GM21786 (cell line): ENCODE results near the gene OR1L6.

ENCODE experiments used
- ATAC-seq: cut with Tn5 transposase; IDR thresholded peaks from one replicate; pipeline ENCODE4 v1.9.1; 2021; ENCODE audit not compliant: unreplicated experiment

Gene OR1L6

DNA sequence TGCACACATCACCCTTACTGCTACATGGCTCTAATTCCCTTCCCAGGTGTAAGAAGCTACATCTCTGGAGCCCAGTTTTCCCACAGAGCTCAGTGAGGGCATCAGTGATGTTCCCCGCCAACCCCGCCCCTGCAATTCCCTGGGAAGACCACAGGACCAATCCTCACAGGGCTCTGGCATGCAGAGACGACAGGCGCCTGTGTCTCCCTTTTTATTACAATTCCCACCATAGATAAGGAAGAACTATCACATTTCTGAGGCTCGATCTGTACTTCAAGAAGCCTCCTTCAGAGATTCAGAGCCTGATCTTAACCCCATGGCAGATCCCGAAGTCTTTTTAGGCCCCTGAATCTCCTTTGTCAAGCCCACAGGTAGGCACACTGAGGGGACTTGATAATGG, at the start of gene OR1L6:
TSS of gene OR1L6 (plus strand) at position 301 of the 400 bp plus-strand sequence. CDS start 7,545 bp downstream, outside the sequence.
- ATAC-seq = no peak

GRCh38 chr9:122695696-122696095, 46.4 kb upstream of the OR1L6 start:
- ATAC-seq = no peak

GRCh38 chr9:122718038-122718437, 24.1 kb upstream of the OR1L6 start:
- ATAC-seq = no peak

DNA sequence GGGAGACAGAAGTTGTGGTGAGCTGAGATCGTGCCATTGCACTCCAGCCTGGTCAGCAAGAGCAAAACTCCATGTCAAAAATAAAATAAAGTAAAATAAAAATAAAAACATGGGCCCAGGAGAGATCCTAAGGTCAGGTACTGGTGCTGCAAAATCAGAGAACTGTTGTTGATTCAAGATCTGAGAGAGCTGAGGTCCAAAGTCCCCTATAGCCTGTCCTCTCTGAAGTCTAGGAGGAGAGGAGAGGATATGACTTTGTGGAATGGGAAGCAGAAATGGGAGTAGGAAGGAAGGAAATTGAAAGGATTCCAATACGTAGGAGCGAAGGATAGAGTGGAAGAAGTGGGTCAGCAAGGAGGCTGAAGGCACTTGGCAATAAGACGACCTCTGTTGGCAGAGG, 22.9 kb upstream of the OR1L6 start:
- no peak for ATAC-seq

GRCh38 chr9:122723690-122724089, 18.4 kb upstream of the OR1L6 start, which contains the start of gene OR1L4:
TSS of gene OR1L4 (plus strand) at chr9:122723990. CDS start at chr9:122723990, 0 bp downstream.
- ATAC-seq = no peak

- no peak for ATAC-seq
Observed at GRCh38 chr9:122754825-122755224, 12.7 kb downstream of the OR1L6 start.

GRCh38 chr9:122767817-122768216, 25.7 kb downstream of the OR1L6 start:
- no peak for ATAC-seq

DNA sequence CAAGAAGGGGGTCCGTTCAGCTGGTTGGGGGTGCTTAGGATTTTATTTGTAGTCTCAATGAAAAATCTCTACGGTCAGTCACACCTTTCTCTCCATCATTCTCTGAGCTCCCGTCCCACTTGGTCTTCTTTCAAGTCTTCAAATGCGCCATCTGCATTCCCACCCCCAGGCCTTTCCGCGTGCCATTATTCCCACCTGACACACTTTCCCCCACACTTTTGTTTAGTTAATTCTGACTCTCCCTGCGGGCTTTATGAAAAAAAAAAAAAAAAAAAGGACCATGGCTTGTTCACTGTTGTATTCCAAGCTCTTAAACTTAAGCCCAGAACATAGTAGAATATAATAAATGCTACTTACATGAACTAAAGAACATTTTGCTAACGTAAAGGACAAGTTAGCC, 34.9 kb downstream of the OR1L6 start:
- no peak for ATAC-seq

GRCh38 chr9:122777935-122778627, 36.0 kb downstream of the OR1L6 start:
- ATAC-seq = no peak

DNA sequence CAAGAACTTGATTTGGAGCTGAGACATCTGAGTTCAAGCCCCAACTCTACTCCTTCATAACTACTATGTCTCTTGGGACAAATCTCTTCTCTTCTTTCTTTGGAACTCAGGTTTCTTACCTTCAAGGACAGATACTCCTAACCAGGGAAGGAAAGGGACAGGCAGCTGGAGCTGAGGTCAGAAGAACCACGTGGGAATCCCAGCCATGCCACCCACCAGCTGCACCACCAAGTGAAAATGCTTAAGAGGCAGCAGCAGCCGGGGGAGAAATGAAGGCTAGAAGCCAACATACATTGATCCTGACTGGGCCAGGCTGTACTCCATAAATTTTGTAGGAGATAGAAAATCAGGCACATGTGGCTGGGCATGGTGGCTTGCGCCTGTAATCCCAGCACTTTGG, 37.1 kb downstream of the OR1L6 start:
- ATAC-seq = no peak

GRCh38 chr9:122780026-122780425, 37.9 kb downstream of the OR1L6 start:
- no peak for ATAC-seq

DNA sequence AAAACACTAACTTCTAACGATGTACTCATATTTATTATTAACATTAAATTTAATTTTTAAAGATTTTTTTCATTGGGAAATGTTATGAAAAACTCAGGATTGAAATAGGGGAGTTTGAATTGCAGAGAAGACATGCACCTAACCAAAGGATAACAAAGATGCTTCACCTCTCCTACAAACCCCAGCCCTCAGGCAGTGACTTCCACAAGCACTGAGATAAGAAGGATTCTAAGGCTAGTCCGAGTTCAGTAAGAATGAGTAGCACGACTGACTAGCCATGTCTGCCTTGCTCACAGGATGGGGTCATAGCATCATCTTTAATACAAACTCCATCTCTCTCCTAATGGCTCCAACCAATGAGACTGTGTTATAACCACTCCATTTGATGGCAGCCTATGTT, 39.6 kb downstream of the OR1L6 start:
- no peak for ATAC-seq

GRCh38 chr9:122785269-122785668, 43.2 kb downstream of the OR1L6 start:
- ATAC-seq = no peak

DNA sequence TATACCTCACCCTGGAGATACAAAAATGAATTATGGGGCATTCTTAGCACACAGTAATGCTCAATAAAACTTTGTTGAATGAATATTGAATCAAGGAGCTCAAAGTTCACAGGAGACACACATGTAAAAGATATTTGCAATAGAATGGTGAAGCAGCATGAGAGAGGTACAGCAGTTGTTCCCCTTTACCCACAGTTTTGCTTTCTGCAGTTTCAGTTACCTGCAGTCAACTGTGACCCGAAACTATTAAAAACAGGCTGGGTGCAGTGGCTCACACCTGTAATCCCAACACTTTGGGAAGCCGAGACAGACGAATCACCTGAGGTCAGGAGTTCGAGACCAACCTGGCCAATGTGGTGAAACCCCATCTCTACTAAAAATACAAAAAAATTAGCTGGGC, 44.2 kb downstream of the OR1L6 start:
- ATAC-seq = no peak

GRCh38 chr9:122788831-122789230, 46.7 kb downstream of the OR1L6 start, which contains the start of gene OR5C1:
TSS of gene OR5C1 (plus strand) at chr9:122788933. CDS start at chr9:122788933, 0 bp downstream.
- ATAC-seq = no peak

DNA sequence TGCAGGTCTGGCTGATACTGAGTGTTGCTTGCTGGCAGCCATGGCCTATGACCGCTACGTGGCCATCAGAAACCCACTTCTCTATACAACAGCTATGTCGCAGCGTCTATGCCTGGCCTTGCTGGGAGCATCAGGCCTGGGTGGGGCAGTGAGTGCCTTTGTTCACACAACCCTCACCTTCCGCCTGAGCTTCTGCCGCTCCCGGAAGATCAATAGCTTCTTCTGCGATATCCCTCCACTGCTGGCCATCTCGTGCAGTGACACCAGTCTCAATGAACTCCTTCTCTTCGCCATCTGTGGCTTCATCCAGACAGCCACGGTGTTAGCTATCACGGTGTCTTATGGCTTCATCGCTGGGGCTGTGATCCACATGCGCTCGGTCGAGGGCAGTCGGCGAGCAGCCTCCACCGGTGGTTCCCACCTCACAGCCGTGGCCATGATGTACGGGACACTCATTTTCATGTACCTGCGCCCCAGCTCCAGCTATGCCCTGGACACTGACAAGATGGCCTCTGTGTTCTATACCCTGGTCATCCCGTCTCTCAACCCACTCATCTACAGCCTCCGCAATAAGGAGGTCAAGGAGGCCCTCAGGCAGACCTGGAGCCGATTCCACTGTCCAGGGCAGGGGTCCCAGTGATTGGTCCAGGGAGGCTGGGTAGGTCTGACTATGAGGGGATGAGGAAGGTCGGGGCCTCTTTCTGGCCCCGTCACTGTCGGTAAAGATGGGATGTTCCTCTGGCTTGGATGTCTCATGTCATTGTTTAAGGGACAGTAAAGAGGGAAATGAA, 47.3 kb downstream of the OR1L6 start:
- ATAC-seq = no peak

GRCh38 chr9:122791872-122792669, 50.0 kb downstream of the OR1L6 start:
- ATAC-seq = no peak

- ATAC-seq = no peak
Observed at GRCh38 chr9:122797316-122798063, 55.4 kb downstream of the OR1L6 start.
